GM18508 (cell line): ENCODE measurements around the gene MRGPRF.

Source experiments
- ATAC-seq: cut with Tn5 transposase; IDR thresholded peaks from one replicate; pipeline ENCODE4 v1.9.1; 2021; ENCODE audit warnings: moderate number of reproducible peaks; ENCODE audit not compliant: insufficient read depth, unreplicated experiment

Gene MRGPRF

DNA sequence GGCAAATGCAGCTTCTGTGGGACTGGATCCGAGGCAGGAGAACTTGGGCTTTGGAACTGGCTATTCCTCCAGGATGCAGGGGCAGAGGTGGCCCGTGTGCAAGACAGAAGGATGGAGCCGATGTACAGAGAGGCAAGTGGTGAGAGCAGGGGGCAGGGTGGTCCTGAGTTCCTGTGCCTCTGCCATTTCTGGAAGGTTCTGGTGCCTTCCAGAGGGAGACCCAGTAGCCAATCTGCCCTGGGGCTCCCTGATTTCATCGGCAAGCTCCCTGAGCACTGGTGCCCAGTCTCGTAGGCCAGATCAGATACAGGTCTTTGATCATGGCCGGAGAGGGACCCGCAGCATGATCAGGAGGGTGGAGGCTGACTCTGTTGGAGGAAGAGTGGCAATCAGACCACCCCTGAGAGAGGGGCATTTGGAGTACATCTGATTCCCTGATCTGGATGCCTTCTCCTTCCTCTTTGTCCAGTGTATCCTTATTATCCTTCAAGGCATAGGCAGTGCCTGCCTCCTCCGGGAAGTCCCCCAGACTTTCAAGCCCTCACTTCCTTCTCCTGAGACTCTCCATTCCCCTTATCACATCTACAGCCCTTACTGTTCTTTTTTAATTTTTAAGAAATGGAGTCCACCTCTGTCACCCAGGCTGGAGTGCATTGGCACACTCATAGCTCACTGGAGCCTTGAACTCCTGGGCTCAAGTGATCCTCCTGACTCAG is 42.0 kb downstream of the MRGPRF start:
- ATAC-seq: no peak

DNA sequence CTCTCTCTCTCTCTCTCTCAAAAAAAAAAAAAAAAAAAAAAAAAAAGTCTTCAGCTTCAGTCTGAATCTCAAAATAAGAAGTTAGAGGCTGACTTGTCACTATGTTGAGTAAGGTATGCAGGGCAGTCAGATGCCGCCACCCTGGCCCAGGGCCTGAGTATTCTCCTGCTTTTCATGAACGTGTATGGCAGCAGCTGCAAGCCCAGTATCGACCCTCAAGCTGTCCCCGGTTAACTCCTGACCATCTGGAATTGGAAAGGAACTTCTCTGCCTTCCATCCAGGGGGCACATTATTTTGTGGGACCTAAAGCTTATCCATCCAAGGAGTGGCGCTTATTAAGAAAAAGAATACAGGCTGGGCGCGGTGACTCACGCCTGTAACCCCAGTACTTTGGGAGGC is 43.7 kb downstream of the MRGPRF start:
- ATAC-seq: no peak

DNA sequence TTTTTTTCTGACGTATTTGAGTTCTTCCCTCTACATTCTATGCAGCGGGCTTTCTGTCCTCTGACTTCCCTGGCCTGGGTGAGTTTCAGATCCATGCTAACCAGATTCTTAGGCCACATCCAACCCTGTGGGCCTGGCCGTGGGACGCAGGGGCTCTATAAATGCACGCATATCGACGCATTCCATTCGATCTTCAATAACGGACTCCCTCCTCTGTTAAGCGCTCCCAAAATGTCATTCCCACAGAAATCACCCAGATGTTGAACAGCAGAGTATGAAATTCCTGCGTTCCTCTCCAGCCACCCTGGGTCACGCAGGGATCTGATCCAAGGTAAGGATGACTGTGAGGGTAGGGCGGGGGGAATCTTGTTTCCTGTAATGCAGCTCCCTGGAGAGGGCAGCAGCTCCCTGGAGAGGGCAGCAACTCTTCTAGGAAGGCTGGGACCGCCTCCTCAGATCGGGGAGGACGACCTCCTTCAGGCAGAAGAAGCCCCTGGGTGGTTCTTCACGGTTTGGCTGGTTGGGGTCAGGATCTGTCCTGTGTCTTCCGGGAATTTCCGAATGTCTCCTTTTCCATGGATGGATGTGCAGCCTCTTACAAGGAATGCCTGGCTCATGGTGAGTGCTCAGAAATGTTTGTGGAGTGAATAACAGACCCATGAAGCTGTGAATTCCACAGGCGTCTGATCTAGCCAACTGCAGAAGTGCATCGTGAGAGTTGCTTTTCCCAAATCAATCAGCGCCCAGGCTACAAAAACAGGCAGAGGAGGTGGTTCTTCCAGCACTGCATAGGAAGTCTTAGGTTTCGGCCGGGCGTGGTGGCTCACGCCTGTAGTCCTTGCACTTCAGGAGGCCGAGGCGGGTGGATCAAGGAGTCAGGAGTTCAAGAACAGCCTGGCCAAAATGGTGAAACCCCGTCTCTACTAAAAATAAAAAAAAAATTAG is 44.5 kb downstream of the MRGPRF start:
- no peak for ATAC-seq

DNA sequence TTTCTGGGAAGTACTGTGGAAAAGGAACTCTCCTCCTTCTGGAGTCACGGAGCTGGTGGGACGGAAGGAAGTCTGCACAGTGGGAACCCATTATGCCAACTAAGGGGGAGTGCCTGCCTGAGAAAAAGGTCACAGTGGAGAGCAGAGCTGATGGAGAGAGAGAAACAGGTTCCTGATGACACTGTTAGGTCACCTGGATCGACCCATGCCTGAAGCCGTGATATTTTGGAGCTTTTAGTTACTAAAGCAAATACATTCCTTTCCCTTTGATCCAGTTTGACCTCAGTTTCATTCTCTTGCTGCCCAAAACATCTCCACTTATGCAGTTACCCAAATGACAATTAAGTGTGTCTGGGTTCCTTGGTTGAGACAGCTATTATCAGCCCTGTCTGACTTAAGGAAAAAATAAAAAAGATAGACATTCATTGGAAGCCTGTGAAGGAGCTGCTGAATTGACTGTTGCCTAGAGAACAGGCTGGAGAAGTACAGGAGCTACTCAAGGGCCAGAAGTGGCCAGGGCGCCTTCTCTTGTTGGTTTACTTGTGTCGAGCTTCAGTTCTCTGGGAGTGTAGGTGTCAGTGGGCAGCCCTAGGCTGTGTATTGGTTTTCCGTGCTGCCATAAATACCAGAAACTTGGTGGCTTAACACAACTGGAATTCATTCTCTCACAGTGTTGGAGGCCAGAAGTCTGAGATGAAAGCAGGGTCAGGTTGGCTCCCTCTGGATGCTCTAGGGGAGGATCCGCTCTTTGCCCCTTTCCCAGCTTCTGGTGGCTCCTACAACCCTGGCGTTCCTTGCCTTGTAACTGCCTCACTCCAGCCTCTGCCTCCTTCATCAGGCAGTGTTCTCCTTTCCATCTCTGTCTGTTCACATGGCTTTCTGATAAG is 45.9 kb downstream of the MRGPRF start:
- ATAC-seq: no peak

DNA sequence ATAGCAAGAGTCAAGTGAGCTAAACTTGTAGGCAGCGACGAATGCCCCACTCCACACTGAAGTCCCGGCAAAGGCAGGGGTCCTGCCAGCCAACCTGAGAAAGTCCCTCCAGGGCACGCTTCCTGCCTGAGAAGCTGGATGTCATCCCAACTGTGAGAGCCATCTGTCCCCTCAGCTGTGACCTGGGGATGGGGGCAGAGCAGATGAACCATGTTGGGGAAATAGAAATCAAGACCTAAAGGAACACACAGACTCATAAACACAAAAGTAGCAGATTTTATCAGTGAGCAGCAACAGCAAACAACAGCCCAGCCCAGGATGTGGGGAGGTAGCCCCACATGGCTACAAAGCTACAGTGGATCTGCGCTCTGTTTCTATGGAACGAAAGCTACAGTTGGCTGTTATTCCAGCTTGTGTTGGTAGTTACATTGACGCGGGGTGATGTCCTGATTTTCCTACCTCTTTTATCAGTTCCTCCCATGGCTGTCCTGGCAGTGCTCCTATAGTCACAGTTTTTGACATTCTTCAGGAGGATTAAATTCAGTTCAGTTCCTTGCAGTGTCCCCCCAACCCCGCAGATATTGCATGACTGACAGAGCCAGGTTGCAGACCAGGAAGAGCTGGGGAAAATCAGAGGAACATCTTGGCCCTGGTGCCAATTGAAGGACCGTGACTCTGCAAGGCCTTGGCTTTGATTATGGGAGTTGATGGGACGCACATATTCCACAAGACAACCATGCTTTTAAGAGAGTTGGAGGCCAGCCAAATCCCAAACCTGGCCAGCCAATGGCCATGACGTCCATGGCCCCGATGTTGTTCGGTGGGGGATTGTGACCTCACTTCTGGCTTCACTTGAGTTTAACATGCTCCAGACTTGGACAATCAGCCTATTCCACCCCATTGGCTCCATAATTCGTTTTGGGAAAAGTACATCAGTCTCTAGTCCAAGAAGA is 46.9 kb downstream of the MRGPRF start:
- ATAC-seq: no peak

DNA sequence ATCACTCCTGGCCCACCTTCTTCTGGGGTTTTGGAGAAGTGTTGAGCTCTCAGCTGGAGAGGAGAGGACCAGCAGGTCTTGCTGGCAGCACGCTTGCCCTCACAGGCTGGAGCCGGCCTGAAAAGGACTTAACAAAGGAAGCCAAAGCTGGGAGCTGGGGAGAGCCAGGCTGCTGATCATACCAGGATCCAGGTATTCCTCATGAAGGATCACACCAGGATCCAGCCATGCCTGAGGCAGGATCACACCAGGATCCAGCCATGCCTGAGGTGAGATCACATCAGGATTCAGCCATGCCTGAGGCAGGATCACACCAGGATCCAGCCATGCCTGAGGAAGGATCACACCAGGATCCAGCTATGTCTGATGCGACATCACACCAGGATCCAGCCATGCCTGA is 49.3 kb downstream of the MRGPRF start:
- no peak for ATAC-seq

DNA sequence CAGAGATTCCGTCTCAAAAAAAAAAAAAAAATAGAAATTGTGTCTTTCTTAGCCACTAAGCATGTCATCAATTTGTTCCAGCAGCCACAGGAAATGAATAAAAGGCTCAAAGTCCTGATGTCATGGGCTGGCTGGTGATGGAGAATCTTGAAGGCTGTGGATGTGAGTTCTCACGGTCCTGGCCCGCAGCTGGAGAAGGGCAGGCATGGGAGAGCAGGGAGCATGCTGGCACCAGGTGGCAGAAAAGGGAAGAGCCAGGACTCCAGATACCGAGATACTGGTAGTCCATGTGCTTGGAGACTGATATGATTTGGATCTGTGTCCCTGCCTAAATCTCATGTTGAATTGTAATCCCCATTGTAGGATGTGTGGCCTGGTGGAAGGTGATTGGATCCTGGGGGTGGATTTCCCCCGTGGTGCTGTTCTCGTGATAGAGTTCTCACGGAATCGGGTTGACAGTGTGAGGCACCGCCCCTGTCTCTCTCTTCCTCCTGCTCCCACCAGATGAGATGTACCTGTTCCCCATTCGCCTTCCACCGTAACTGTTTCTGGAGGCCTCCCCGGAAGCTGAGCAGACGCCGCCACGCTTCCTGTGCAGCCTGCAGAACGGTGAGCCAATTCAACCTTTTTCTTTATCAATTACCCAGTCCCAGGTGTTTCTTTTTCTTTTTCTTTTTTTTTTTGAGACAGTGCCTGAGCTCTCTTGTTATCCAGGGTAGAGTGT is 50.4 kb downstream of the MRGPRF start:
- ATAC-seq: no peak

DNA sequence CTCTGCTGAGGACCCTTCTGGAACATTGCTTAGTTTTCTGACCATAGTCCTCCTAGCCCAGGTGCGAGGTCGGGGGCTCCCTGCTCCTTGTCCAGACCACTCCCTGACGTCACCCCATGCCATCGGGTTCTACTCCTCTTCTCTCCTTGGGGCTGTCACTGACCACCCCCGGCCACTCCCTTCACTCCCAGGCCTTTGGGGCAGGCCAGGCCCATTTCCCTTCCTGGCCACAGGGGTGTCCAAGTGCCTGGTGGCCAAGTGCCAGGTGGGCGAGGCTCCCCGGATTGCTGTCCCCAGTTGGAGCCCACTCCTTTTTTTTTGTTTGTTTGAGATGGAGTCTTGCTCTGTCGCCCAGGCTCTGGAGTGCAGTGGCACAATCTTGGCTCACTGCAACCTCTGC is 51.8 kb downstream of the MRGPRF start:
- no peak for ATAC-seq

DNA sequence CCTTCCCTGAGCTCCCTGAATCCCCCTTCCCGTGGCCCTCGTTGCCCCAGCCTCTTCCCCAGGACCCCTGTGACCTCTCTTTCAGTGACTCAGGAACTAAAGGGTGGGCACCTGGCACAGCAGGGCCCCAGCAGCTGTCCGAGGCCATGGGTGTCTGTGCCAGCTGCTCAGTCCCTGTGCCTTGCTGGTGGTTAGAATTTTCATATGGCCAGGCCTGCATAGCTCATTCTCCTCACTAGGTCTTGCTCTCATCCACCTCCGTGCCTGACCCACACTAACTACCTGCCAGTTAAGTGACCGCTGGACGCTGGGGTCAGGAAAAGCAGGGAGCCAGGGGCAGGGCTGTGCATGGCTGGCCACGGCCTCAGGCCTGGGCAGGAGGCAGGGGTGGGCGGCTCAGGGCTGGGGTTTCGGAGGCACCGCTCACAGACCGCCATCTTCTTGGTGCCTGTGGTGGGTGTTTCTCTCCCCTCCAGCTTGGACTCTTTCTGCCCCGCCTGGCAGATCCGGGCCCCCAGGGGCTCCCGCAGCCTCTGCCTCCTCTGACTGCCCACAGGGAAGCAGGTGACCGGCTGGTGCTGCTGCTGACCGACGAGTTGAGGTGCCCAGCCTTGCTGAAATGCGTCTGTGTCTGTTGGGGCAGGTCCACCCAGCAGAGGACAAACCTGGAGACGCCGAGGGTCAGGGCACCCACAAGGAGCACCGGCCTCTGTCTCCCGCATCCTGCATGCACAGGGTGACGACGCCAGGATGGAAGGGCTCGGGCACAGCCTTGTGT is 52.6 kb downstream of the MRGPRF start:
- ATAC-seq: no peak

DNA sequence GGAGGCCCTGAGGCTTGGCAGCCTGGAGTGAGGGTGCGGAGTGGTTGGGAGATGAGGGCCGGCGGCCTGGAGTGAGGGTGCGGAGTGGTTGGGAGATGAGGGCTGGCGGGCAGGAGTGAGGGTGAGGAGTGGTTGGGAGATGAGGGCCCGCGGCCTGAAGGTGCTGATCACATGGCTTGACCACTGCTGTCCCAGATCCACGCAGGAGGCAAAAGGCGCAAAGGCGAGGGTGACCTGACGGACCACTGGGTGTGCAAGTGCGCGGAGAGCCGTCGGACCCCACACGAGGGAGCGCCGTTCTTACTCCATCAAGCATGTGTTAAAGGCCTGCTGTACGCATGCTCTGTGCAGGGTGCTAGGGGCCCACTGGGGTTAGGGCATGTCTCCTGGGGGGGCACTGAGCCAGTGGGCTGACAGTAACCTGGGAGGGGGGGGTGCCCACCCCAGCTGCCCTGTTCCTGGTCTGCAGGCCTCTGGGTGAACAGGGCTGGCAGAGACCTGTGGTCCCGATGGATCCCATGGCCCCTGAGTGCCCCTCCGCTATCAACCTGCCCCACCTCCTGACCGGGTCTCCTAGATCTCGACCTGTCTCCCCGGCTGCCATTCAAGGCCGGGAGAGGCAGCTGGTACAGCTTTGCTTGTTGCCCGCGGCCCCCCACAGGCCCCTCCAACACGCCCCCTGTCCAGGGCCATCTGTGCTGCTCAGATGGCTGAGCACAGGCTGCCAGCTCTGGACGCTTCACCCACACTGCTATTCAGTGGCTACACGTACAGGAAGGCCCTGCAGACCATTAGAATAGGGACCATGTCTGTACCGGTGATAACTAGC is 53.4 kb downstream of the MRGPRF start:
- no peak for ATAC-seq

DNA sequence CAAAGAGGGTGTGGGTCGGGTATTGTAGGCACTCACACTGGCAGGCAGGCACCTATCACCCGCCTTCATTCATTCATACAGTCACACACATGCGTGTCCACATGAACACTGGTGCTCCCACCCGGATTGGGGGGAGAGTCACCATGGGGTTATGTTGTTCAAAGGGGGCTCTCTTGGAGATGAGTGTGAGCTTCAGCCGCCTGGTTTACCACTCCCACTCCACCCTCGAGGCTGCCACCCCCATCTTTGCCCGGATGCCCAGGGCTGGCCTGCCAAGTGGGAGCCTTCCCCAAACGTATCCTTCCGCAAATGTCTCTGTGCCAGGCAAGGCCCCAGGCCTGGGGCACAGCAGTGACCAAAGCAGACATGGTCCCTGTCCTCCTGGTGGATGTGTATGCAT is 54.8 kb downstream of the MRGPRF start:
- ATAC-seq: no peak

DNA sequence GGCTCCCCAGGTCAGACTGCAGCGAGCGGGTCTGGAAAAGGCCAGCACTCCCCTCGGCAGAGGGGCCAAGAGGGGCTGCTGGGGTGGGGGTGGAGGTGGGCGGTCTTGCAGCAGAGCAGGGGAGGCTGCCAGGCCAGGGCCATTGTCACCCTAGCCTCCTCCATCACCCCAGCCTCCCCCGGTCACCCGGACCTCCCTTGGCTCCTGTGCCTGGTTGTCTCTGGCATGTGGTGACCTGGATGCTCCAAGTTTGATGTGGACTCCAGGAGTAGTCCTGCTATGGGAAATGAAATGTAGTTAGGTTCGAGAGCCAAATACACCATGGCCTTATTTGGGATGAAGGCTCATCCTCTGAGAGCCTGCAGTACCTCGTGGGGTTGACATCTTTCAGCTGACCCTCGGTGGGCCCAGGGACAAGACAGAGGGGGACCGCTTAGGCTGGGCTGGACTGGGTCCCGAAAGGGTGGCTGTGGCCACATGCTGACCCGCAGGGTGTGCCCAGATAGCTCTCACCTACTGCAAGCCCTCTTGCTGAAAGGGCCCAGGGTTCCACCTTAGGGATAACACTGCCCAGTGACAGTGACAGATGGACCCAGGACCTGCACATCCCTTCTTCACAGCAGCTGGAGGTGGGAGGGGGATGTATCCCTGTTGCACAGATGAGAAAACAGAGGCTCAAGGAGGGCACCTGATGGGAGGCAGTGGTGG is 56.3 kb downstream of the MRGPRF start:
- no peak for ATAC-seq

DNA sequence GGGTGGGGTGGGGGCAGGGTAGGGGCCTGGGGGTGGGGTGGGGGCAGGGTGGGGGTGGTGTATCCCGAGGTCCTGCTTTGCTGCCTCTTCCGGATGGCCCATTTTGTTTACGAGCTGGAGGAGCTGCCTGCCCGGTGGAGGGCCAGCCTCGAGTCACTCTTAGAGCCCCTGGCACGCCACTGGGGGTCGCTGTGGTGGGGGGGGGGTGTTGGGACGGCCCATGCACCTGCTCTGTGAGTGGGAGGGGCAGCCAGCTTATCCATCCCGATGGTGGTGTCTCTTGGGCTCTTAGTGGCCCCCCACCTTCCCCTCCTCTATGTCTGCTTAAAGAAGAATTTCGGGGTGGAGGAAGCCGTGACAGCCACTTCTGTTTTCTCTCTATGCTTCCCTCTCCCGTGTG is 56.9 kb downstream of the MRGPRF start:
- no peak for ATAC-seq

DNA sequence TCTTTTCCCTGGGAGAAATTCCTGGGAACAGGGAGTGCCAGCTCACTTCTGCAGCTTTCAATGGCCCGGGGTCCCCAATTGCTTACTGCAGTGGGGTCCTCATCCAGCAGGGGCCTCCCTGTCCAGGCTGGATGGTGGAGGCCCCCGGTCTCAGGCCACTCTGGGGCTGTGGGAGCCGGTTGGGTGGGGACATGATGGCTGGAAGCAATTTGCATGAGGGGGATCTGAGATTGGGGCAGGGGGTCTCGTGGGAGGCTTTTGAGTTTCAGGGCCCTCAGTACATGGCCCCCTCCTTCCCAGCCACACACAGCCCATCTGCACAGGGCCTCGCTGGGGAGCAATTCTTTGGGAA is 57.5 kb downstream of the MRGPRF start:
- ATAC-seq: no peak

DNA sequence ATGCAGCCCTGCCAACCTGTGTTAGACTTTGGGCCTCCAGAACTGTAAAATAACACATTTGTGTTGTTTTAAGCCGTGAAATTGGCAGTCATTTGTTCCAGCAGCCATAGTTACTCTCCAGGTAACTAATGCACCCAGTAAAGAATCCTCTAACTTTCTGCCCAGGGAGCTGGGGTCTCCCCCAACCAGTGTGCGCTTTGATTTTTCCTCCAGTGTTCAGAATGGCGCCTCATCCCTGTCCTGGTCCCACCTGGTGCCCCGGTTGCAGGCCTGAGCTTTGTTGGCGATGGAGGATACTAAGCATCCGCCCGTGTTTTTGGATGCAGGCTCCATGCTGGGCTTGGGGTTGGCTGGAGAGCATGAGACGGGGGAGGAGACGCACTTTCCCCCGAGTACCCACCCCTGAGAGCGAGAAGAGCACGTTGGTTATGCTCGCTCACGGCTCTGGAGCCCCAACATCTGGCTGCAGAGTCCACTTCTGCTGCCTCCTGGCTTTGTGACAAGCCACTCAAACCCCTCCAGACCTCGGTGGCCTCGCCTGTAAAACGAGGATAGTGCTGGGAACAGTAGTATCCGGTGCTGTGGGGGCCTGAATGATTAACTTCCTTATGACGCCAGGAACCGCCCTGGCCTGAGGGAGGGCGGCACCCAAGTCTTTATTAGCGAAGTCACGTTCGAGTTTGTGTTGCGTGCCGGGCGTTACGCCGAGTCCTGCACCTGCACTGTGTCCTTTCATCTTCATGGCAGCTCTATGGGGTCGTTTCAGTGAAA is 58.0 kb downstream of the MRGPRF start:
- ATAC-seq: no peak
